Mesothelial cell of epicardium (in vitro differentiated cells): Measurements from ENCODE around the gene UBE2D3. TPM values are rescaled to one million over a fixed set of nuclear protein-coding genes. Genes with fewer than 3 reads are reported as not detected.

ENCODE experiments used
- DNase-seq, 2 experiments: peaks; one replicate each; pipeline ENCODE4 v3.0.0; 2021; ENCODE audit warnings: low spot score in 2 of 2; ENCODE audit not compliant: unreplicated experiment in 2 of 2
- H3K27ac Mint-ChIP-seq: 2 replicates; pipeline ENCODE4 v1.8.0; 2021; ENCODE audit warnings: mixed read lengths
- H3K27me3 Mint-ChIP-seq: 2 replicates; pipeline ENCODE4 v1.8.0; 2021; ENCODE audit warnings: low read depth, mixed read lengths
- H3K36me3 Mint-ChIP-seq: 2 replicates; pipeline ENCODE4 v1.8.0; 2021; ENCODE audit warnings: mixed read lengths
- H3K4me1 Mint-ChIP-seq: 2 replicates; pipeline ENCODE4 v1.8.0; 2021; ENCODE audit warnings: mixed read lengths
- H3K4me3 Mint-ChIP-seq: 2 replicates; pipeline ENCODE4 v1.8.0; 2021; ENCODE audit warnings: mild to moderate bottlenecking, moderate library complexity, mixed read lengths
- H3K9me3 Mint-ChIP-seq: 2 replicates; pipeline ENCODE4 v1.8.0; 2021; ENCODE audit warnings: mixed read lengths
- CTCF ChIP-seq: fragments of 200-600 bp; sonication (generic); IDR thresholded peaks from one replicate; pipeline ENCODE4 v1.5.0; 2021; ENCODE audit warnings: antibody characterized with exemption; ENCODE audit not compliant: unreplicated experiment
- total RNA-seq: library from RNA; stranded (reverse); gene quantifications from 3 replicates; pipeline ENCODE4 v1.2.1, GENCODE V29; 2021

Gene UBE2D3
- total RNA-seq, 1 donor from 2014 or later = 307 TPM

- H3K27ac Mint-ChIP-seq = no peak overlapping the region
- H3K4me1 Mint-ChIP-seq = peaks cover 5% of the 10 kb centered on the region
- no peak for TF ChIP-seq CTCF
- H3K4me3 Mint-ChIP-seq = no peak overlapping the region
- H3K9me3 Mint-ChIP-seq = peaks cover 7% of the 10 kb centered on the region
- no peaks in the 10 kb centered on the region for H3K27me3 Mint-ChIP-seq
- peaks cover 48% of the 10 kb centered on the region for H3K36me3 Mint-ChIP-seq
- DNase-seq = no peak
Observed at GRCh38 chr4:102794999-102795398, 32.4 kb downstream of the UBE2D3 start.

GRCh38 chr4:102792361-102792936 lies 34.9 kb downstream of the UBE2D3 start:
- TF ChIP-seq CTCF = no peak
- peaks cover 13% of the 10 kb centered on the region for H3K9me3 Mint-ChIP-seq

GRCh38 chr4:102791318-102791835 lies 36.0 kb downstream of the UBE2D3 start:
- TF ChIP-seq CTCF = no peak
- H3K4me3 Mint-ChIP-seq = no peak overlapping the region
- no peak for DNase-seq
- peaks cover 15% of the 10 kb centered on the region for H3K9me3 Mint-ChIP-seq
- H3K27ac Mint-ChIP-seq = no peak overlapping the region
- no peaks in the 10 kb centered on the region for H3K27me3 Mint-ChIP-seq
- H3K36me3 Mint-ChIP-seq = peaks cover 47% of the 10 kb centered on the region
- H3K4me1 Mint-ChIP-seq = peaks cover 5% of the 10 kb centered on the region

More at GRCh38 chr4:102792361-102792936, 34.9 kb downstream of the UBE2D3 start:
- H3K36me3 Mint-ChIP-seq = peaks cover 49% of the 10 kb centered on the region
- no peaks in the 10 kb centered on the region for H3K27me3 Mint-ChIP-seq
- peaks cover 5% of the 10 kb centered on the region for H3K4me1 Mint-ChIP-seq
- H3K4me3 Mint-ChIP-seq = no peak overlapping the region
- DNase-seq = no peak
- H3K27ac Mint-ChIP-seq = no peak overlapping the region

- no peak for TF ChIP-seq CTCF
- peaks cover 30% of the 10 kb centered on the region for H3K36me3 Mint-ChIP-seq
- H3K9me3 Mint-ChIP-seq = peaks cover 15% of the 10 kb centered on the region
- H3K27me3 Mint-ChIP-seq = no peaks in the 10 kb centered on the region
- H3K27ac Mint-ChIP-seq = no peak overlapping the region
- peaks cover under 1% of the 10 kb centered on the region for H3K4me1 Mint-ChIP-seq
- no peak overlapping the region for H3K4me3 Mint-ChIP-seq
- DNase-seq = no peak
Observed at GRCh38 chr4:102789317-102789717, 38.0 kb downstream of the UBE2D3 start.

- H3K27ac Mint-ChIP-seq = no peak overlapping the region
- peaks cover 15% of the 10 kb centered on the region for H3K9me3 Mint-ChIP-seq
- no peak overlapping the region for H3K4me3 Mint-ChIP-seq
- no peak for DNase-seq
- H3K36me3 Mint-ChIP-seq = peaks cover 23% of the 10 kb centered on the region
- no peaks in the 10 kb centered on the region for H3K27me3 Mint-ChIP-seq
- TF ChIP-seq CTCF = no peak
- no peaks in the 10 kb centered on the region for H3K4me1 Mint-ChIP-seq
Observed at GRCh38 chr4:102787944-102788343, 39.4 kb downstream of the UBE2D3 start.
